GF-D8 (cell line): ENCODE results near the gene TRMT11.

Source experiments
- DNase-seq: peaks from one replicate; lab custom pipeline; 2025; lab: John Stamatoyannopoulos, UW

The TRMT11 gene

DNA sequence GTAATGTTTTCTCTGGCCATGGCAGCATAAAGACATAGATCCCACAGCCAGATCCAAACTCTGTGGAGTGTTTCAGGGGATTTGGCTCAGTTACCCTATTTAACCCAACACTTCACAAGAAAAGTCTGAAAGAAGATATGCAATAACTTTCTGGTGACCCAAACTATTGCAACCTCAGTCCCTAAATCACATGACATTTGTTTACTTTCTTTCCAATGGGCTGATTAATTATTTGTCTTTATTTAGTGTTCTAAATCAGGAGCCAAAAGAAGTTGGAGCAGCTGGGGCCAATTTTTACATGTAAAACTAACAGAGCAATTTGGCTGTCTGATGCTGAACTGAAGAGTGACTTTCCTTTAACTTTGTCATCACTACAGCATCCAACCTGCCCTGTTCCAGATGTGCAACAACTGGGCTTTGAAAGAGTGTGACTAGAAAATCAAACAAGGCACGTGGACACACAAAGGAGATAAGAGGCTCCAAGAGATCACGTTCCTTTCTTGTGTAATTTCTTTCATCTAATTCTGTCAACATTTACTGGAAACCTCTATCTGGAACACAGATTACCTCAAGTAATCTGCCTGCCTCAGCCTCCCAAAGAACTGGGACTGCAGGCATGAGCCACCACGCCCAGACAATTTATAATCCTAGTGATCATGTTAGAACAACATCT, 90.8 kb downstream of the TRMT11 start:
- DNase-seq = no peak

- no peak for DNase-seq
Measured at GRCh38 chr6:126077810-126078776, 91.8 kb downstream of the TRMT11 start.

DNA sequence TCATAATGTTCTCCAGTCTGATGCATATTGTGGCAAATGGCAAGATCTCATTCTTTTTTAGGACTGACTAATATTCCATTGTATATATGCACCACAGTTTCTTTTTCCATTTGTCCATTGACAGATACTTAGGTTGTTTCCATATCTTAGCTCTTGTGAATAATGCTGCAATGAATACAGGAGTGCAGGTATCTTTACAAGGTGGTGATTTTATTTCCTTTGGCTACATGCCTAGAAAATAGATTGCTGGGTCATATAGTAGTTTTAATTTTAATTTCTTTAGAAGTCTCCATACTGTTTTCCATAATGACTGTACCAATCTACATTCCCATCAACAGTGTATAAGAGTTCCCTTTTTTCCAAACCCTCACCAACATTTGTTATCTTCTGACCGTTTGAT, 97.5 kb downstream of the TRMT11 start:
- DNase-seq = no peak

DNA sequence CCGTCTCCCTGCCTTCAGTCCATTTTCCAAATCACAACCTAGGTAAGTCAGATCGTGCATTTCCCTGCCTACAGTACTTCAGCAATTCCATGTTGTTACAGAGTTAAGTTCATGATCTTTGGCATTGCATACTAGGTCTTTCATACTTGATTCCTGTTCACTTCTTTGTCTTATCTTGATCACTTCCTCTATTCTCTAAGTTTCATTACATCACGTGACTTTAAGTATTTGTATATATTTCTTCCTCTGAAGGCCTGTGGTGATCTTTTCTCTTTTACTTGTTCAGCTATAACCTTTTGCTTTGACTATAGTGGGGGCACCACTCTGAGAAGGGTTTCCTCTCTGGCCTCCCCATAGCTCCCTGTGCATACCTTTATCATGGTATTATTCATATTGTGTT, 100.2 kb downstream of the TRMT11 start:
- DNase-seq = no peak
